Endothelial cell of umbilical vein (primary cell): ENCODE measurements around the gene PRG2. TPM values are rescaled to one million over a fixed set of nuclear protein-coding genes. Genes with fewer than 3 reads are reported as not detected.

Experiments
- BruUV-seq: library from RNA; stranded (reverse); fragments of 400-500 nt; replicated peaks from 2 replicates; lab custom pipeline; 2021; lab: Mats Ljungman, UMichigan
- CTCF ChIA-PET: fragments of 300-600, 350-600 bp; sonication (Branson Sonifier 250); formaldehyde crosslinking; loops from one replicate; lab custom pipeline; 2021; ENCODE audit warnings: antibody characterized with exemption, inconsistent platforms; lab: Charles Lee
- POLR2A ChIA-PET: fragments of 300-600, 350-600 bp; sonication (Branson Sonifier 250); formaldehyde crosslinking; loops from one replicate; lab custom pipeline; 2021; ENCODE audit warnings: antibody characterized with exemption, inconsistent platforms; lab: Charles Lee
- DNase-seq: peaks from one replicate; pipeline ENCODE4 v3.0.0-alpha.2; 2011; ENCODE audit warnings: low read depth, low spot score
- FAIRE-seq: peaks from 2 replicates; lab custom pipeline; 2011; peaks lifted over from hg19 to GRCh38; lab: Jason Lieb, UNC
- H2AFZ ChIP-seq: 2 replicates; pipeline ENCODE4 v1.6.0; 2012; ENCODE audit warnings: low read depth, low read length, control low read depth, inconsistent platforms
- H3K27ac ChIP-seq: 2 replicates; pipeline ENCODE4 v1.5.1; 2011; ENCODE audit warnings: low read depth, mild to moderate bottlenecking, control low read depth, low read length, moderate library complexity; ENCODE audit not compliant: insufficient read depth
- H3K27me3 ChIP-seq, 2 experiments: 2 replicates each; pipeline versions ENCODE4 v1.6.0 to v1.6.1; 2011; ENCODE audit warnings: low read length in 2 of 2, mixed read lengths in 1 of 2; ENCODE audit not compliant: control insufficient read depth in 2 of 2, insufficient read depth in 2 of 2
- H3K36me3 ChIP-seq, 2 experiments: 2 replicates in 1 of 2; 3 replicates in 1 of 2; pipeline ENCODE4 v1.5.1; 2011; ENCODE audit warnings: low read length in 2 of 2, mild to moderate bottlenecking in 1 of 2, moderate library complexity in 1 of 2; ENCODE audit not compliant: control insufficient read depth in 2 of 2, insufficient read depth in 2 of 2; ENCODE audit errors: extremely low read depth in 1 of 2
- H3K4me1 ChIP-seq: 3 replicates; pipeline ENCODE4 v1.5.1; 2011; ENCODE audit warnings: mild to moderate bottlenecking, low read length; ENCODE audit not compliant: control insufficient read depth, insufficient read depth; ENCODE audit errors: extremely low read depth
- H3K4me2 ChIP-seq: 2 replicates; pipeline ENCODE4 v1.6.1; 2011; ENCODE audit warnings: low read length, control low read depth, mixed read lengths; ENCODE audit not compliant: insufficient read depth
- H3K4me3 ChIP-seq, 3 experiments: fragments of 200-600 bp in 1 of 3; sonication (generic), shearing (Covaris generic) in 1 of 3; replicated peaks in 1 of 3; 2 replicates each; pipeline ENCODE4 v1.5.1; 2011 to 2016; ENCODE audit warnings: control low read depth in 3 of 3, low read length in 3 of 3, mild to moderate bottlenecking in 2 of 3, inconsistent platforms in 1 of 3, low read depth in 1 of 3, moderate library complexity in 1 of 3; ENCODE audit not compliant: insufficient read depth in 1 of 3
- H3K79me2 ChIP-seq: 2 replicates; pipeline ENCODE4 v1.6.0; 2012; ENCODE audit warnings: low read length, inconsistent platforms; ENCODE audit not compliant: control insufficient read depth, insufficient read depth
- H3K9ac ChIP-seq: replicated peaks from 2 replicates; pipeline ENCODE3; 2011; ENCODE audit warnings: low read length, control low read depth; ENCODE audit not compliant: insufficient read depth; ENCODE audit errors: extremely low read depth
- H3K9me1 ChIP-seq: replicated peaks from 3 replicates; pipeline ENCODE4 v1.6.0; 2011; ENCODE audit warnings: mild to moderate bottlenecking, low read length; ENCODE audit not compliant: control insufficient read depth, insufficient read depth; ENCODE audit errors: extremely low read depth
- H3K9me3 ChIP-seq: replicated peaks from 2 replicates; pipeline ENCODE4 v1.5.1; 2012; ENCODE audit warnings: low read length, inconsistent platforms; ENCODE audit not compliant: control insufficient read depth, insufficient read depth
- H4K20me1 ChIP-seq: replicated peaks from 2 replicates; pipeline ENCODE3; 2011; ENCODE audit warnings: mild to moderate bottlenecking, low read length; ENCODE audit not compliant: control insufficient read depth, insufficient read depth; ENCODE audit errors: extremely low read depth
- EZH2 ChIP-seq: IDR thresholded peaks from 2 replicates; pipeline ENCODE4 v1.6.1; 2012; ENCODE audit warnings: borderline replicate concordance, low read depth, mild to moderate bottlenecking, moderate library complexity, low read length, inconsistent platforms; ENCODE audit not compliant: severe bottlenecking
- FOS ChIP-seq: IDR thresholded peaks from 2 replicates; pipeline ENCODE4 v1.6.1; 2011; ENCODE audit warnings: mild to moderate bottlenecking, low read length, moderate library complexity, borderline replicate concordance; ENCODE audit not compliant: insufficient read depth
- MYC ChIP-seq: IDR thresholded peaks from one replicate; pipeline ENCODE4 v1.6.1; 2011; ENCODE audit warnings: mild to moderate bottlenecking, low read depth, low read length
- POLR2A ChIP-seq: IDR thresholded peaks from 2 replicates; pipeline ENCODE4 v1.6.1; 2012; ENCODE audit warnings: low read depth, mild to moderate bottlenecking, control low read depth, low read length
- POLR2AphosphoS5 ChIP-seq: IDR thresholded peaks from 2 replicates; pipeline ENCODE4 v1.6.1; 2012; ENCODE audit warnings: low read depth, mild to moderate bottlenecking, control low read depth, low read length, moderate library complexity; ENCODE audit not compliant: insufficient read depth
- dilution Hi-C: fragments of 300-500 bp; cut with MboI; formaldehyde crosslinking; loops from one replicate; pipeline ENCODE4 v1.15.0; 2019; ENCODE audit warnings: low sequenced_read_pairs; ENCODE audit not compliant: extremely low pct_ligation_motif_present
- intact Hi-C: fragments of 100-400 bp; cut with micrococcal nuclease; formaldehyde crosslinking; loops from one replicate; pipeline ENCODE4 v1.10.0; 2022
- polyA plus RNA-seq, 4 experiments: library from polyadenylated mRNA; depleted of rRNA in 3 of 4; stranded (reverse) in 3 of 4; unstranded in 1 of 4; fragments of >200 nt; gene quantifications; 2 replicates each; pipeline versions ENCODE4 v1.2.1 to v1.2.3, GENCODE V29; 2011 to 2012; ENCODE audit warnings: missing spikeins in 1 of 4
- total RNA-seq: library from RNA; stranded (reverse); gene quantifications from 2 replicates; pipeline ENCODE4 v1.2.3, GENCODE V29; 2021
- TF ChIP-seq, protein P1 (sequence below), 2 donors: IDR thresholded peaks; 1 replicate in 1 of 2; 2 replicates in 1 of 2; pipeline ENCODE4 v1.5.1; 2011; ENCODE audit warnings: low read length in 2 of 2, mild to moderate bottlenecking in 2 of 2, moderate library complexity in 2 of 2, control low read depth in 1 of 2, inconsistent platforms in 1 of 2, low read depth in 1 of 2; ENCODE audit not compliant: insufficient read depth in 1 of 2; ENCODE audit errors: extremely low read depth in 1 of 2
- TF ChIP-seq, protein P2 (sequence below): IDR thresholded peaks from 2 replicates; pipeline ENCODE4 v1.6.1; 2011; ENCODE audit not compliant: insufficient read depth, insufficient read length

Gene PRG2
- total and polyA plus RNA-seq, 2 donors (not counting 3 experiments of a cell fraction or from before 2014, with no cell fraction given), result 0.08 to 0.55 TPM

DNA sequence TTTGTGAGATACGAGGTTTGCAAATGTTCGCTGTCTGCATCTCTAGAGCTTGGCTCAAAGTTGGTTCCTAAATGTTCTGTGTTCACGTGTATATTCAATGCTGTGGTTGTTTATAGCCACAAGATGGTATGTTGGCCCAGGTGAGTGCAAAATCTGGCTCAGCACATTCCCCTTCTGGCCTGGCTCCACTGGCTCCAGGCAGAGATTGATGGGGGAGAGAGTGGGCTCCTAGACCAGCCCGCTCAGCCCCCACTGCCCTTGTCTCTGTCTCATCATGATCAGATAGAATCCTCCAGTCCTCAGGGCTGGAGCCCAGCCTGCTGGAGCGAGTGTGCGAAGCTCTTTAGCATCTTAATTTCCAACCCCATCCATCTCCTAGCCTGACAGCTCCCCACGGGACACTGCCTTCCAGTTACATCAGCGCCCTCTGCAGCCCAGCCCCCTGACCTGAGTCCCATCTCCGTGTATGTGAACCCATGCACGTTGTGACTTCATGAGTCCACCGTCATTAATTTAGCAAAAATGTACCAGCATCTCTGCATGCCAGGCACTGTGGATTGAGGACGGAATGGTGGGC, 50.3 kb downstream of the PRG2 start:
- H4K20me1 ChIP-seq, result no peaks in the 10 kb centered on the region
- H3K4me2 ChIP-seq, result no peak overlapping the region
- peaks cover 6% of the 10 kb centered on the region for H3K4me1 ChIP-seq
- no peaks in the 10 kb centered on the region for H3K9me1 ChIP-seq
- DNase-seq (peak; percentile 19), FAIRE-seq (no peak)
- ChIA-PET CTCF (interaction anchor here (0.6 to 1.6 kb wide), 6 partner anchors 22 to 499 kb away, joined by 3 to 8 read pairs (median 4); no protein-coding TSS in a partner anchor), POLR2A (no interaction called here)
- dilution Hi-C loops, result no loop called here
- no peaks in the 10 kb centered on the region for H3K36me3 ChIP-seq
- intact Hi-C loops, result loop anchor here (2.0 kb wide), 1 partner anchor 499 kb away; no protein-coding TSS in a partner anchor
- H3K27ac ChIP-seq, result no peak overlapping the region
- no peak overlapping the region for H2AFZ ChIP-seq
- H3K9me3 ChIP-seq, result no peaks in the 10 kb centered on the region
- TF ChIP-seq MYC (no peak), FOS (no peak), POLR2AphosphoS5 (no peak)
- TF ChIP-seq, protein P1, sequence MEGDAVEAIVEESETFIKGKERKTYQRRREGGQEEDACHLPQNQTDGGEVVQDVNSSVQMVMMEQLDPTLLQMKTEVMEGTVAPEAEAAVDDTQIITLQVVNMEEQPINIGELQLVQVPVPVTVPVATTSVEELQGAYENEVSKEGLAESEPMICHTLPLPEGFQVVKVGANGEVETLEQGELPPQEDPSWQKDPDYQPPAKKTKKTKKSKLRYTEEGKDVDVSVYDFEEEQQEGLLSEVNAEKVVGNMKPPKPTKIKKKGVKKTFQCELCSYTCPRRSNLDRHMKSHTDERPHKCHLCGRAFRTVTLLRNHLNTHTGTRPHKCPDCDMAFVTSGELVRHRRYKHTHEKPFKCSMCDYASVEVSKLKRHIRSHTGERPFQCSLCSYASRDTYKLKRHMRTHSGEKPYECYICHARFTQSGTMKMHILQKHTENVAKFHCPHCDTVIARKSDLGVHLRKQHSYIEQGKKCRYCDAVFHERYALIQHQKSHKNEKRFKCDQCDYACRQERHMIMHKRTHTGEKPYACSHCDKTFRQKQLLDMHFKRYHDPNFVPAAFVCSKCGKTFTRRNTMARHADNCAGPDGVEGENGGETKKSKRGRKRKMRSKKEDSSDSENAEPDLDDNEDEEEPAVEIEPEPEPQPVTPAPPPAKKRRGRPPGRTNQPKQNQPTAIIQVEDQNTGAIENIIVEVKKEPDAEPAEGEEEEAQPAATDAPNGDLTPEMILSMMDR (IDR thresholded peaks at IDR 0.05; ENCODE audit: extremely low read depth in 1 of 2, insufficient read depth in 1 of 2, low read depth in 1 of 2, low read length in 2 of 2), result peak in 1 of 2 donors; percentile 5
- no TSS peak for BruUV-seq
- H3K79me2 ChIP-seq, result peaks cover 3% of the 10 kb centered on the region
- H3K27me3 ChIP-seq, result peaks cover 4 to 9% of the 10 kb centered on the region in 2 experiments
- no peak overlapping the region for H3K4me3 ChIP-seq
- no peak overlapping the region for H3K9ac ChIP-seq

DNA sequence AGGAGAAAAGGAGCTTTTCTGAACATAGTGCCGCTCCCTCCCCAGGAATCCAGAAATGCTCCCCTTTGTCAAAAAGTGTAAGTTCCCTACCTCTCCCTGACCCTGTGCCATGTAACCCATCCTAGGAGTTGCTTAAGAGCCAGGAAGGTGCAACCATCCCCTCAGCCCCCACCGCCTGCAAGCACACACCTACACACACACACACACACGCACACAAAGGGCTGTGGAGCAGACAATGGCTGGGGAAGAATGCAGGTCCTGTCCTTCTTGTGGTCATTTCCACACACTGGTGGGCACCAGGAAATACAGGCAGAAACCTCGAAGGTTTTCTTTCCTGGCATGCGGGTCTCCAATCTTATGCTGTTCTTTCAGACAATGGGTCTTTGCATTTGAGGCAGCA, 51.1 kb downstream of the PRG2 start:
- H3K36me3 ChIP-seq, result no peaks in the 10 kb centered on the region
- H3K27me3 ChIP-seq, result peaks cover 4 to 9% of the 10 kb centered on the region in 2 experiments
- ChIA-PET POLR2A (no interaction called here), CTCF (interaction anchor here (1.2 to 1.6 kb wide), 3 partner anchors 90 to 208 kb away, joined by 3 to 12 read pairs (median 6); no protein-coding TSS in a partner anchor)
- no peak overlapping the region for H3K9ac ChIP-seq
- dilution Hi-C loops (no loop called here), intact Hi-C loops (loop anchor here (5.0 kb wide), 1 partner anchor 328 kb away; the partner anchor contains the start of gene ZDHHC5)
- H2AFZ ChIP-seq, result no peak overlapping the region
- no peaks in the 10 kb centered on the region for H3K9me3 ChIP-seq
- DNase-seq (no peak), FAIRE-seq (no peak)
- BruUV-seq, result no TSS peak
- H3K4me2 ChIP-seq, result no peak overlapping the region
- no peaks in the 10 kb centered on the region for H4K20me1 ChIP-seq
- H3K9me1 ChIP-seq, result no peaks in the 10 kb centered on the region
- H3K27ac ChIP-seq, result no peak overlapping the region
- H3K79me2 ChIP-seq, result peaks cover 11% of the 10 kb centered on the region
- no peak overlapping the region for H3K4me3 ChIP-seq
- TF ChIP-seq, protein P2, sequence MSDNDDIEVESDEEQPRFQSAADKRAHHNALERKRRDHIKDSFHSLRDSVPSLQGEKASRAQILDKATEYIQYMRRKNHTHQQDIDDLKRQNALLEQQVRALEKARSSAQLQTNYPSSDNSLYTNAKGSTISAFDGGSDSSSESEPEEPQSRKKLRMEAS, result no peak
- TF ChIP-seq MYC (no peak), FOS (no peak), POLR2AphosphoS5 (no peak), POLR2A (no peak), EZH2 (no peak)
- peaks cover 14% of the 10 kb centered on the region for H3K4me1 ChIP-seq
